ENCODE results near the gene DCAF11. TPM values are rescaled to one million over a fixed set of nuclear protein-coding genes. Genes with fewer than 3 reads are reported as not detected.

DCAF11 gene
- total and polyA plus RNA-seq, 12 donors, result 19.7 to 99.7 (median 70.8) TPM

- H3K27ac ChIP-seq, result peak overlapping the region in 1 of 10 donors; percentile 44
- no peak for ATAC-seq
- intact Hi-C loops (cut with DNase I), result loop anchor here in 5 of 10 donors (2.0 to 10.0 kb wide), 4 partner anchors 33 to 107 kb away; partner anchors contain the start of gene DHRS4L2 (in 1 of the 5)
These were observed 22.5 kb upstream of the DCAF11 start for GRCh38 chr14:24092110-24092504.

GRCh38 chr14:24092505-24093206 is 21.9 kb upstream of the DCAF11 start:
- WGBS, 2 donors, result 85 to 91% methylated on average over 4 of the region's 4 CpGs
- DNase-seq (no peak), ATAC-seq (no peak)
- TF ChIP-seq CTCF (IDR thresholded peaks at IDR 0.05), result no peak
- intact Hi-C loops (cut with DNase I), result loop anchor here in 5 of 10 donors (2.0 to 10.0 kb wide), 4 partner anchors 34 to 108 kb away; partner anchors contain the start of gene DHRS4L2 (in 1 of the 5)
- H3K27ac ChIP-seq, result peak overlapping the region in 2 of 10 donors; percentile 76 to 91
- H3K9me3 ChIP-seq, result no peaks in the 10 kb centered on the region
- peaks cover 3 to 38% (median 21%) of the 10 kb centered on the region in 9 donors for H3K4me1 ChIP-seq
- peaks cover 0 to 1% (median 0%) of the 10 kb centered on the region in 9 donors for H3K36me3 ChIP-seq
- H3K4me3 ChIP-seq, result no peak overlapping the region
- no peaks in the 10 kb centered on the region for H3K27me3 ChIP-seq

More at GRCh38 chr14:24092110-24092504, 22.5 kb upstream of the DCAF11 start:
- DNase-seq, result no peak
- Histone ChIP-seq H3K4me3 (no peak overlapping the region), H3K27me3 (no peaks in the 10 kb centered on the region), H3K4me1 (peaks cover 3 to 38% (median 21%) of the 10 kb centered on the region in 9 donors), H3K9me3 (no peaks in the 10 kb centered on the region), H3K36me3 (no peaks in the 10 kb centered on the region)
- TF ChIP-seq CTCF (IDR thresholded peaks at IDR 0.05), result no peak

GRCh38 chr14:24093207-24093900 is 21.2 kb upstream of the DCAF11 start:
- peak in 1 of 8 donors; percentile 1 for ATAC-seq
- Histone ChIP-seq H3K36me3 (peaks cover 0 to 8% (median 0%) of the 10 kb centered on the region in 9 donors), H3K9me3 (no peaks in the 10 kb centered on the region), H3K27ac (peak overlapping the region in 9 of 10 donors; percentile 76 to 95 (median 91)), H3K27me3 (no peaks in the 10 kb centered on the region), H3K4me3 (peak overlapping the region in 9 of 10 donors; percentile 61 to 94 (median 87)), H3K4me1 (peaks cover 3 to 38% (median 21%) of the 10 kb centered on the region in 9 donors)
- TF ChIP-seq CTCF (IDR thresholded peaks at IDR 0.05), result no peak
- DNase-seq, result no peak
- intact Hi-C loops (cut with DNase I), result loop anchor here in 5 of 10 donors (2.0 to 10.0 kb wide), 4 partner anchors 35 to 109 kb away; partner anchors contain the start of gene DHRS4L2 (in 1 of the 5)
- 85 to 86% methylated on average over 19 of the region's 19 CpGs for WGBS, 2 donors

Data from heart right ventricle (tissue), 16 donors.